ENCODE results near the gene GAPDH.
"Not testable (repeated sequence)": the region's sequence is repeated elsewhere in the genome, so short reads cannot be mapped to it uniquely, and the experiment has no call there.

Gene GAPDH

DNA sequence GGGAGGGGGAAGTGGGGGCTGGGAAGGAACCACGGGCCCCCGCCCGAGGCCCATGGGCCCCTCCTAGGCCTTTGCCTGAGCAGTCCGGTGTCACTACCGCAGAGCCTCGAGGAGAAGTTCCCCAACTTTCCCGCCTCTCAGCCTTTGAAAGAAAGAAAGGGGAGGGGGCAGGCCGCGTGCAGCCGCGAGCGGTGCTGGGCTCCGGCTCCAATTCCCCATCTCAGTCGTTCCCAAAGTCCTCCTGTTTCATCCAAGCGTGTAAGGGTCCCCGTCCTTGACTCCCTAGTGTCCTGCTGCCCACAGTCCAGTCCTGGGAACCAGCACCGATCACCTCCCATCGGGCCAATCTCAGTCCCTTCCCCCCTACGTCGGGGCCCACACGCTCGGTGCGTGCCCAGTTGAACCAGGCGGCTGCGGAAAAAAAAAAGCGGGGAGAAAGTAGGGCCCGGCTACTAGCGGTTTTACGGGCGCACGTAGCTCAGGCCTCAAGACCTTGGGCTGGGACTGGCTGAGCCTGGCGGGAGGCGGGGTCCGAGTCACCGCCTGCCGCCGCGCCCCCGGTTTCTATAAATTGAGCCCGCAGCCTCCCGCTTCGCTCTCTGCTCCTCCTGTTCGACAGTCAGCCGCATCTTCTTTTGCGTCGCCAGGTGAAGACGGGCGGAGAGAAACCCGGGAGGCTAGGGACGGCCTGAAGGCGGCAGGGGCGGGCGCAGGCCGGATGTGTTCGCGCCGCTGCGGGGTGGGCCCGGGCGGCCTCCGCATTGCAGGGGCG, at the start of gene GAPDH:
TSS of gene GAPDH (plus strand) at position 595 of the 772 bp plus-strand sequence. CDS start 316 bp downstream, outside the sequence.
- DNase-seq (ENCODE audit: low spot score), result peak; percentile 98

- no peak for DNase-seq (ENCODE audit: low spot score)
These were observed 46.1 kb upstream of the GAPDH start for GRCh38 chr12:6488240-6488639.

DNA sequence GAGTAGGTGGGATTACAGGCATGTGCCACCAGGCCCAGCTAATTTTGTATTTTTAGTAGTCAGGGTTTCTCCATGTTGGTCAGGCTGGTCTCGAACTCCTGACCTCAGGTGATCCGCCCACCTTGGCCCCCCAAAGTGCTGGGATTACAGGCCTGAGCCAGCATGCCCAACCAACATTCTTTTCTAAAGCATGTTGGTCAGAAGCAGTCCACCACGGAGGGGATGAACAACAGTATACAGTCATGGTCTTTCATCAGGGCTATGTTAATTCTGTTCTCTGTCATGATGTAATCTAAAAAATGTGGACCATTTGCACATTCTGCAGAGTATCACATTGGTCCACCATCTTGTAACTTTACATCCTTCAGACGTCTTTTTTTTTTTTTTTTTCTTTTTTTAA, 44.9 kb upstream of the GAPDH start:
- DNase-seq (ENCODE audit: low spot score), result no peak

GRCh38 chr12:6490673-6491072, 43.6 kb upstream of the GAPDH start:
- DNase-seq (ENCODE audit: low spot score), result not testable (repeated sequence)

DNA sequence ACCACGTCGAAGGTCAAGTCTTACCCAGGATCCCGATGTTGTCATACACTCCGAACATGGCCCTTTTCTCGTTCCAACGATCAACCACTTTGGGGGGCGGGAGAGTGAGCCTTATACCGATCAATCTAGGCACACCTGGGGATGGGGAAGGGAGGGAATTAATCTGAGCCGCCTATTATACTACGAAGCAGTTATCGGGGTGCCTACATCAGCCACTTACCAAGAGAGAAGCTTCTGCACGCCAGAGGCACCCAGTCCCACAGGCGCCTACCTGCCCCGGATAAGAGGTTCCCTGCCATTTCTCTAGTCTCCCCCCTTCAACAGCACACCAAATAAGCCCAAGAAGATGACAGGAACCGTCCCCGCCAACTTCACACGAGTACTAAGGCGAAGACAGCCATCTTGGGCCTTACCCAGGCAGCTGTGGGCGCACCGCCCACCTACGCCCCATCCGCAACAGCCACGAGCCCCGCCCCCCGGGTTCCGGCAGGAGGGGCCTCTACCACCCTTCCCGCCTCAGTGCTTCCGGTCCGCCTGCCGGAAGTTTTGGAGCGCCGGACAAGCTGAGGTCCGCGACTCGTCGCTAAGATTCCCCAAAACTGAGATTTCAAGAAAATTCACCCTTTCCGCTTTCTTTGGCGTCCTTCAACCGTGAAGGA, 41.4 kb upstream of the GAPDH start, which contains the start of gene MRPL51:
TSS of gene MRPL51 (minus strand) at position 425 of the 659 bp plus-strand sequence. CDS start at position 299, 126 bp downstream.
- DNase-seq (ENCODE audit: low spot score), result peak; percentile 97

DNA sequence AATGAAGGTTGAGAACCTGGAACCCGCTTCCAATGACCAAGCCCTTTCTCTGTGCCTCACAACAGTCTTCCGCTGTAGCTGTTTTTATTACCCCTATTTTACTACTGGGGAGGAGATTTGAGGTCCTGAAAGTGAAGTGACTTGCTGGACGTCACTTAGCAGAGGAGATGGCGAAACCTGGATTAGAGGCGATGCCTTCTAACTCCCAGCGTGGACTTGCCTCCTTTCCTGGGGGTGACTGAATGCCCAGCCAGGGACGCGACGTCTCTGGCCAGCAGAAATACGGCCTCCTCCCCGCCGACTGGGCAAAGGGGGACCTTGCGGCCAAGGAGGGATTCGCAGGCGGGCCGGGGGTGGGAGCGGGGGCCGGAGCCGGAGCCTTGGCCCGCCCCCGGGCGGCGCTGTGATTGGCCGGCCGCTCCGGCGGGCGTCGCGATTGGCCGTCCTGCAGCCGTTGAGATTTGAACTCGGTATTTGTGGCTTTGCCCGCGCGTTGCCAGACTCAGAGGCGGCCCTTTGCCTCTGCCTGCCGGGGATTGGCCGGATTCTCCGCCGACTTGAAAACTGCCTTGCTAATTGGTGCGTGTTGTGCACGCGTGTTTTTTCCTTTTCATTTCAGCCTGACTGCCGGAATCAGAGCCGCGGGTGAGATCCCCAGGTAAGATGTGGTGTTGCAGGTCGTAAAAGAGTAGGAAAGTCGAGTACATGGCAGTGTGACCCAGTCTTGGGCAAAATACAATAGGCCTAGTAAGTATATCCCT, 40.6 kb upstream of the GAPDH start, which contains the start of gene NCAPD2:
TSS of gene NCAPD2 (plus strand) at position 606 of the 761 bp plus-strand sequence. CDS start 997 bp downstream, outside the sequence.
- DNase-seq (ENCODE audit: low spot score), result peak; percentile 98

GRCh38 chr12:6494258-6494743, 40.0 kb upstream of the GAPDH start:
- peak; percentile 76 for DNase-seq (ENCODE audit: low spot score)

DNA sequence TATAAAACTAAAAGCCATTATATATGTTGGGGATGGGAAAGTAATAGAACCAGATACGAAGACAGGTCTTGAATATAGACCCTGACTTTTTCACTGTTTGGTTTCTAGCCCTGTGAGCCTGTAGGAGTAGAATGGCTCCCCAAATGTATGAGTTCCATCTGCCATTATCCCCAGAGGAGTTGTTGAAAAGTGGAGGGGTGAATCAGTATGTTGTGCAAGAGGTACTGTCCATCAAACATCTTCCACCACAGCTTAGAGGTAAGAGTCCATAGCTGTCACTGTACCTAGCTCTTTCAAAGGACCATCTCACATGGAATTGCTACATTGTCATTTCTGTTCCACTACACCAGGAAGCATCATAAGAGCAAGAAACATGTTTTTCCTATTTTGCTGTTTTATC, 39.3 kb upstream of the GAPDH start:
- peak; percentile 32 for DNase-seq (ENCODE audit: low spot score)

- DNase-seq (ENCODE audit: low spot score), result not testable (repeated sequence)
These were observed 37.0 kb upstream of the GAPDH start for GRCh38 chr12:6497291-6497690.

DNA sequence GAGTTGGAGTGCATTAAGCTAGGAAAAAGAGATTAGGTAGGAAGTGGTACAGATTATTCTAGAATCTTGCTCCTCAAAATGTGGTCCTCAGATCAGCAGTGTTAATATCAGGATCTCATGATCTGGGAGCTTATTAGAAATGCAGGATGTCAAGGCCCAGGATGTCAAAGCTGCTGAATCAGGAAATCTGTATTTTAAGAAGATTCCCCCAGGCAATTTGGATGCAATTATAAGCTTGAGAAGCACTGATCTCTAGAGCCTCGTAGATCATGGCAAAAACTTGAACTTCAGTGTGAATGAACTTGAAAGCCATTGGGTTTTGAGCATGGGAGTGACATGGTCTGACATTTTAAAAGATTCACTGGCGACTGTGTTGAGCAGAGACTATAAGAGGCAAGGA, 33.9 kb upstream of the GAPDH start:
- DNase-seq (ENCODE audit: low spot score), result no peak

DNA sequence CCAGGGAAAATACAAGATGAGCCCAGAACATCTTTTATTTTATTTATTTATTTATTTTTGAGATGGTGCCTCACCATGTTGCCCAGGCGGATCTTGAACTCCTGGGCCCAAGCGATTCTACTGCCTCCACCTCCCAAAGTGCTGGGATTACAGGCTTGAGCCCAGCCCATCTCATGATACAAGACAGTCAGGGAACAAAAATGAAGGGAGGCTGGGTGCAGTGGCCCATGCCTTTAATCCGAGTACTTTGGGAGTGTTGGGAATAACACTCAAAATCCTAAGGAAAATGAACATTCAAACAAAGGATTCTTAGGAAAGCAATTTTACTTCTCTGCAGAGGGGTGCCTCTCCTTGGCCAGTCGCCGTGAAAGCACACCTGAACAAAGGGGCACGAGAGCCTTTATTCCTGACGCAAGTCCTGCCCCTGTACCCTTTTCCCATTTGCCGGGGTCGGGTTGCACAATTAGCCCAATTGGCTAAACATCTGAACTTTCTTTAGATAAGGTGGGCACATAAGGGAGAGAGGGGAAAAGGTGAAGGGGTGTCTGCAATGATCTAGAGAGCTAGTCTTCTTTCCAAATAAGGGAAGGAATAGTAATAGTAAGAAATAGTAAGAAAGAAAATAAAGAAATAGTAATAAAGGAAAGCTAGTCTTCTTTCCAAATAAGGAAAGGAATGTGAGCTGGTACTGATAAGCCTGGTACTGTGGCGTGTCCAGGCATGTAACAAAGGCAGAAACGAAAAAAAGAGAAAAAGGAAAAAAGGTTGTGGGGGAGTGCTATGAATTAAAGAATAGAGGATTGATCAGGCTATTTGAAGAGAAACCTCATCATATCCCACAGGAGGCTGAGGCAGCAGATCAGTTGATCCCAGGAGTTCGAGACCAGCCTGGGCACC, 27.0 kb upstream of the GAPDH start:
- no peak for DNase-seq (ENCODE audit: low spot score)

DNA sequence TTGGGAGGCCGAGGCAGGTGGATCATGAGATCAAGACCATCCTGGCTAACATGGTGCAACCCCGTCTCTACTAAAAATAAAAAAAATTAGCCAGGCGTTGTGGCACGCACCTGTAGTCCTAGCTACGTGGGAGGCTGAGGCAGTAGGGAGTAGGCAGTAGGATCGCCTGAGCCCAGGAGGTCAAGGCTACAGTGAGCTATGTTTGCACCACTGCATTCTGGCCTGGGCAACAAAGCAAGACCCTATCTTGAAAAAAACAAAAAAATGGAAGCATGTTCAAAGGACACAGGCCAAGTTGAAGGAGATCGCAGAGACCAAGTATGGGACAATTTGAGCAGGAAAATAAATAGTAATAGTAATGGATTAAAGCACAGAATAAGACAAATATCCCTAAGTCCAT, 26.2 kb upstream of the GAPDH start:
- no peak for DNase-seq (ENCODE audit: low spot score)

GRCh38 chr12:6520186-6520585, 14.1 kb upstream of the GAPDH start:
- DNase-seq (ENCODE audit: low spot score), result no peak

GRCh38 chr12:6522193-6522592, 12.1 kb upstream of the GAPDH start:
- DNase-seq (ENCODE audit: low spot score), result no peak

GRCh38 chr12:6523708-6524107, 10.6 kb upstream of the GAPDH start:
- DNase-seq (ENCODE audit: low spot score), result no peak

DNA sequence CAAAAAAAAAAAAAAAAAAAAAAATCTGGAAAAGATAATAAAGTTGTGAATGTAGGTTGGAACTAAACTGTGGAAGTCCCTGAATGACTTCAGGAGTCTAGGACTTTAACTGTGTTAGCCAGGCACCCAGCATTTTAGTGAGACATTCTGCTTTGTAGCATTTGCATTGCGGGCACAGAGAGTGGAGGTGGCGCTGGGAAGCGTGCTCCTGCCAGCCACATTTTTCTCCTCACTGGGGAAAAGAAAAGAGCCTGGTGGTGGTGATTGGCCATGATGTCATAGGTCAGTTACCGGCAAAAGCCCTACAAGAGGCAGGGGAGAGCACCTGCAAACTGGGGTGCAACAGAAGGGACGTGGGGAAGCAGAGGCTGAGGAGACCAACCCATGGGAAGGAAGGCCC, 9.7 kb upstream of the GAPDH start:
- DNase-seq (ENCODE audit: low spot score), result no peak

DNA sequence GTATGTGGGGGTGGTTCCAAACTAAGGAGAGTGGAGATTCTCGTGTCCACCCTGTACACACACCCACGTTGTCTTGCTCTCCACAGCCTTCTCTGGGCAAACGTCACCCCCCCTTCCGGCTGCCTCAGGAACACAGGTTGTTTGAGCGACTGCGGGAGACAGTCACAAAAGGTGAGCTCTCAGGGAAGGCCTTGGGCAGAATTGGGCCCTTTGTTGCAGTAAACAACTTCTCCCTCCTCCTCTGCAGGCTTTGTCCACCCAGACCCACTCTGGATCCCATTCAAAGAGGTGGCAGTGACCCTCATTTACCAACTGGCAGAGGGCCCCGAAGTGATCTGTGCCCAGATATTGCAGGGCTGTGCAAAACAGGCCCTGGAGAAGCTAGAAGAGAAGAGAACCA, 8.1 kb upstream of the GAPDH start:
- DNase-seq (ENCODE audit: low spot score), result no peak

GRCh38 chr12:6526766-6527525, 7.4 kb upstream of the GAPDH start:
- no peak for DNase-seq (ENCODE audit: low spot score)

GRCh38 chr12:6527711-6528110, 6.6 kb upstream of the GAPDH start:
- DNase-seq (ENCODE audit: low spot score), result no peak

GRCh38 chr12:6528539-6529235, 5.6 kb upstream of the GAPDH start:
- DNase-seq (ENCODE audit: low spot score), result no peak

Data from NAMALWA (cell line).